ENCODE results near the gene DOCK3. TPM values are rescaled to one million over a fixed set of nuclear protein-coding genes. Genes with fewer than 3 reads are reported as not detected.

DOCK3 gene
- total and polyA plus RNA-seq, 9 donors, result 0.04 to 0.71 (median 0.27) TPM; not detected in 1

DNA sequence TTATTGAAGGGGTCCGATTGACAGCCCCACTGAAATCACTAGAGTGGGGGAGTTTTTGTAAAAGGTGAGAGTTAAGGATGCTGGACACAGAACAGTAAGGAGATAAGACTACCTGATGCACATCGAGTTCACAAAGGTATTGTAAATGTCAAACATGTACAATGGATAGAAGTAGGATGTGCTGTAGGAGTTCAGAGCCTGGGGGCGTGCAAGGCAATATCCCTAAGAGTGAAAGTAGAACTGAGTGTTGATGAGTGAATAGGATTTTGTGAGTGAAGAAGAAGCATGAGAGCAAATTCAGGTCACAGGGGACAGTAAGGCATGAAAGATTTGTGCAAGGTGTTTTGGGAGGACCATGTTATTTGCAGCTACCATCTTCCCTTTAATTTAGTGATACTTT, 21.5 kb downstream of the DOCK3 start:
- no peak for DNase-seq
- H3K4me3 ChIP-seq, result no peak overlapping the region

DNA sequence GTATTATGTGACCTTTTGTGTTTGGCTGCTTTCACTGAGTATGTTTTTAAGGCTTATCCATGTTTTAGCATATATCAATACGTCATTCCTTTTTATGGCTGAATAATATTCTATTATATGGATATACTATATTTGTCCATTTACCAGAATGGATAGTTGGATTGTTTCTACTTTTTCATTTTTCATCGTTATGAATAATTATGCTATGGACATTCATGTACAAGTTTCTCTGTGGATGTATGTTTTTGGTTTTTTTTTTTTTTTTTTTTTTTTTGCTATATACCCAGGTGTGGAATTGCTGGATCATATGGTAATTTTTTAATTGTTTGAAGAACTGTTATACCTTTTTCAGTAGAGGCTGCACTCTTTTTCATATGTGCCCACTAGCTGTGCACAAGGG, 23.5 kb downstream of the DOCK3 start:
- Histone ChIP-seq H3K4me3 (no peak overlapping the region), H3K9me3 (no peaks in the 10 kb centered on the region), H3K36me3 (no peaks in the 10 kb centered on the region), H3K27me3 (no peaks in the 10 kb centered on the region), H3K27ac (no peak overlapping the region), H3K4me1 (ENCODE audit: insufficient read depth) (no peaks in the 10 kb centered on the region)
- intact Hi-C loops (cut with DNase I), result no loop called here
- no peak for DNase-seq
- WGBS, 3 donors, result 89 to 92% (median 92%) methylated on average over 2 of the region's 2 CpGs
- TF ChIP-seq POLR2A (IDR thresholded peaks at IDR 0.05) (no peak), CTCF (IDR thresholded peaks at IDR 0.05) (no peak), EP300 (IDR thresholded peaks at IDR 0.05) (no peak)

More for the DNA sequence above, 21.5 kb downstream of the DOCK3 start:
- Histone ChIP-seq H3K27ac (no peak overlapping the region), H3K4me1 (ENCODE audit: insufficient read depth) (no peaks in the 10 kb centered on the region), H3K27me3 (no peaks in the 10 kb centered on the region), H3K9me3 (no peaks in the 10 kb centered on the region), H3K36me3 (no peaks in the 10 kb centered on the region)
- intact Hi-C loops (cut with DNase I), result no loop called here
- WGBS, 3 donors, result 76 to 92% (median 84%) methylated on average over 3 of the region's 3 CpGs
- TF ChIP-seq CTCF (IDR thresholded peaks at IDR 0.05) (no peak), EP300 (IDR thresholded peaks at IDR 0.05) (no peak), POLR2A (IDR thresholded peaks at IDR 0.05) (no peak)

- Histone ChIP-seq H3K27ac (no peak overlapping the region), H3K4me1 (ENCODE audit: insufficient read depth) (no peaks in the 10 kb centered on the region), H3K4me3 (no peak overlapping the region), H3K36me3 (no peaks in the 10 kb centered on the region), H3K9me3 (no peaks in the 10 kb centered on the region), H3K27me3 (no peaks in the 10 kb centered on the region)
- 40 to 54% (median 48%) methylated on average over 4 of the region's 4 CpGs for whole genome bisulfite sequencing, 3 donors
- no peak for DNase-seq
- intact Hi-C loops (cut with DNase I), result no loop called here
- TF ChIP-seq POLR2A (IDR thresholded peaks at IDR 0.05) (no peak), EP300 (IDR thresholded peaks at IDR 0.05) (no peak), CTCF (IDR thresholded peaks at IDR 0.05) (no peak)
Observed at GRCh38 chr3:50708620-50709019, 33.9 kb downstream of the DOCK3 start.

DNA sequence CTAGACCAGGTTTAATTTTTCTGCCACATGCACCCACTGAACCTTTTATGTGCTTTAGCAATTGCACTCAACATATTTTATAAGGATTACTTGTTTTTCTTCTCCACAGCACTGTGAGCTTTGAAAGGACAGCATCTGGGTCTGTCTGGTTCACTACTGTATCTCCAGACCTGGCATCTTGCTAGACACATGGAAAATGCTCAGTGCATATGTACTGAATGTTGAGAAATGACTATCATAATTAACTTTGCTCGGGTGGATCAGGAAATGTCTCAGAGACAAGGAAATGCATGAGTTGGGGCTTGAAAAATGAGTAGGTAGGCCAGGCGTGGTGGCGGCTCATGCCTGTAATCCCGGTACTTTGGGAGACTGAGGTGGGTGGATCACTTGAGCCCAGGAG, 40.2 kb downstream of the DOCK3 start:
- H3K36me3 ChIP-seq, result no peaks in the 10 kb centered on the region
- 59 to 73% (median 72%) methylated on average over 4 of the region's 4 CpGs for WGBS, 3 donors
- TF ChIP-seq EP300 (IDR thresholded peaks at IDR 0.05) (no peak), POLR2A (IDR thresholded peaks at IDR 0.05) (no peak), CTCF (IDR thresholded peaks at IDR 0.05) (no peak)
- H3K9me3 ChIP-seq, result no peaks in the 10 kb centered on the region
- H3K4me3 ChIP-seq, result no peak overlapping the region
- intact Hi-C loops (cut with DNase I), result no loop called here
- peaks cover 3% of the 10 kb centered on the region for H3K27me3 ChIP-seq
- no peak overlapping the region for H3K27ac ChIP-seq
- no peak for DNase-seq
- H3K4me1 ChIP-seq (ENCODE audit: insufficient read depth), result no peaks in the 10 kb centered on the region

Measured in ovary (tissue), 9 donors.